ENCODE results near the gene PCSK7.
"Not testable (repeated sequence)": the region's sequence is repeated elsewhere in the genome, so short reads cannot be mapped to it uniquely, and the experiment has no call there.

Gene PCSK7

GRCh38 chr11:117210620-117211019, 21.3 kb downstream of the PCSK7 start:
- H3K27ac Mint-ChIP-seq = peak overlapping the region; percentile 88
- peaks cover 8% of the 10 kb centered on the region for H3K4me1 Mint-ChIP-seq
- ATAC-seq (no peak), DNase-seq (ENCODE audit: low spot score in 2 of 2) (no peak)
- peaks cover 69% of the 10 kb centered on the region for H3K36me3 Mint-ChIP-seq
- no peak overlapping the region for H3K4me3 Mint-ChIP-seq
- no peaks in the 10 kb centered on the region for H3K9me3 Mint-ChIP-seq

GRCh38 chr11:117209351-117210125, 22.3 kb downstream of the PCSK7 start:
- H3K9me3 Mint-ChIP-seq; H3K4me3 Mint-ChIP-seq; H3K27ac Mint-ChIP-seq; ATAC-seq; DNase-seq (ENCODE audit: low spot score in 2 of 2); H3K4me1 Mint-ChIP-seq: not testable (repeated sequence)
- H3K36me3 Mint-ChIP-seq = peaks cover 69% of the 10 kb centered on the region

GRCh38 chr11:117208710-117209109, 23.2 kb downstream of the PCSK7 start:
- not testable (repeated sequence) for H3K4me3 Mint-ChIP-seq; H3K27ac Mint-ChIP-seq; H3K9me3 Mint-ChIP-seq; ATAC-seq; DNase-seq (ENCODE audit: low spot score in 2 of 2); H3K4me1 Mint-ChIP-seq
- H3K36me3 Mint-ChIP-seq = peaks cover 69% of the 10 kb centered on the region

GRCh38 chr11:117207481-117207880, 24.4 kb downstream of the PCSK7 start:
- not testable (repeated sequence) for H3K27ac Mint-ChIP-seq; ATAC-seq; H3K4me3 Mint-ChIP-seq; H3K9me3 Mint-ChIP-seq; DNase-seq (ENCODE audit: low spot score in 2 of 2); H3K4me1 Mint-ChIP-seq
- H3K36me3 Mint-ChIP-seq = peaks cover 63% of the 10 kb centered on the region

GRCh38 chr11:117206859-117207258, 25.0 kb downstream of the PCSK7 start:
- not testable (repeated sequence) for ATAC-seq, H3K4me1 Mint-ChIP-seq
- peaks cover 57% of the 10 kb centered on the region for H3K36me3 Mint-ChIP-seq

GRCh38 chr11:117206111-117206510, 25.8 kb downstream of the PCSK7 start:
- ATAC-seq; H3K9me3 Mint-ChIP-seq; H3K4me1 Mint-ChIP-seq; H3K27ac Mint-ChIP-seq; DNase-seq (ENCODE audit: low spot score in 2 of 2); H3K4me3 Mint-ChIP-seq: not testable (repeated sequence)
- H3K36me3 Mint-ChIP-seq = peaks cover 49% of the 10 kb centered on the region

More at GRCh38 chr11:117206859-117207258, 25.0 kb downstream of the PCSK7 start:
- DNase-seq (ENCODE audit: low spot score in 2 of 2); H3K9me3 Mint-ChIP-seq; H3K4me3 Mint-ChIP-seq; H3K27ac Mint-ChIP-seq: not testable (repeated sequence)

- no peak overlapping the region for H3K4me3 Mint-ChIP-seq
- H3K36me3 Mint-ChIP-seq = peaks cover 41% of the 10 kb centered on the region
- H3K27ac Mint-ChIP-seq = peak overlapping the region; percentile 8
- DNase-seq (ENCODE audit: low spot score in 2 of 2) (no peak), ATAC-seq (no peak)
- H3K4me1 Mint-ChIP-seq = peaks cover 6% of the 10 kb centered on the region
- H3K9me3 Mint-ChIP-seq = no peaks in the 10 kb centered on the region
These were observed 26.6 kb downstream of the PCSK7 start for GRCh38 chr11:117205211-117205818.

- DNase-seq (ENCODE audit: low spot score in 2 of 2) (no peak), ATAC-seq (no peak)
- Mint-ChIP-seq H3K36me3 (peaks cover 33% of the 10 kb centered on the region), H3K27ac (peak overlapping the region; percentile 55), H3K4me1 (peaks cover 6% of the 10 kb centered on the region), H3K4me3 (no peak overlapping the region), H3K9me3 (no peaks in the 10 kb centered on the region)
These were observed 27.4 kb downstream of the PCSK7 start for GRCh38 chr11:117204283-117205080.

- Mint-ChIP-seq H3K9me3 (no peaks in the 10 kb centered on the region), H3K4me1 (peaks cover 6% of the 10 kb centered on the region), H3K4me3 (no peak overlapping the region), H3K27ac (peak overlapping the region; percentile 55), H3K36me3 (peaks cover 28% of the 10 kb centered on the region)
- no peak for ATAC-seq
- DNase-seq (ENCODE audit: low spot score in 2 of 2) = no peak
These were observed 28.8 kb downstream of the PCSK7 start for GRCh38 chr11:117203069-117203407.

- DNase-seq (ENCODE audit: low spot score in 2 of 2) (no peak), ATAC-seq (no peak)
- H3K4me1 Mint-ChIP-seq = peaks cover 6% of the 10 kb centered on the region
- H3K9me3 Mint-ChIP-seq = no peaks in the 10 kb centered on the region
- H3K27ac Mint-ChIP-seq = peak overlapping the region; percentile 55
- H3K36me3 Mint-ChIP-seq = peaks cover 28% of the 10 kb centered on the region
- H3K4me3 Mint-ChIP-seq = no peak overlapping the region
These were observed 29.3 kb downstream of the PCSK7 start for GRCh38 chr11:117202386-117203068.

- Mint-ChIP-seq H3K9me3 (no peaks in the 10 kb centered on the region), H3K36me3 (peaks cover 28% of the 10 kb centered on the region), H3K27ac (peak overlapping the region; percentile 55), H3K4me1 (peaks cover 6% of the 10 kb centered on the region), H3K4me3 (no peak overlapping the region)
- no peak for ATAC-seq
- DNase-seq (ENCODE audit: low spot score in 2 of 2) = no peak
These were observed 30.1 kb downstream of the PCSK7 start for GRCh38 chr11:117201658-117202305.

GRCh38 chr11:117200813-117201657, 30.8 kb downstream of the PCSK7 start:
- DNase-seq (ENCODE audit: low spot score in 2 of 2) (no peak), ATAC-seq (no peak)
- Mint-ChIP-seq H3K27ac (peak overlapping the region; percentile 26), H3K9me3 (no peaks in the 10 kb centered on the region), H3K4me1 (peaks cover 6% of the 10 kb centered on the region), H3K36me3 (peaks cover 31% of the 10 kb centered on the region), H3K4me3 (no peak overlapping the region)

- ATAC-seq = no peak
- peaks cover 6% of the 10 kb centered on the region for H3K4me1 Mint-ChIP-seq
- no peak for DNase-seq (ENCODE audit: low spot score in 2 of 2)
- no peaks in the 10 kb centered on the region for H3K9me3 Mint-ChIP-seq
- H3K4me3 Mint-ChIP-seq = no peak overlapping the region
- peak overlapping the region; percentile 81 for H3K27ac Mint-ChIP-seq
- H3K36me3 Mint-ChIP-seq = peaks cover 28% of the 10 kb centered on the region
These were observed 31.7 kb downstream of the PCSK7 start for GRCh38 chr11:117199916-117200812.

Measured in stimulated activated effector memory CD8-positive, alpha-beta T cell treated with anti-CD3 and anti-CD28 coated beads, Interleukin-12 subunit alpha, Interleukin-12 subunit beta, amount 100 ng/mL, for 72 hours (primary cell).